ENCODE measurements around the gene PRKCE. TPM values are rescaled to one million over a fixed set of nuclear protein-coding genes. Genes with fewer than 3 reads are reported as not detected.

The PRKCE gene
- total RNA-seq, 1 experiment from 2014 or later: 1.3 TPM

GRCh38 chr2:45769854-45770576 lies 118.5 kb downstream of the PRKCE start:
- no peak overlapping the region for H3K27ac ChIP-seq (ENCODE audit: insufficient read length, low read depth, low read length)
- H4K5ac ChIP-seq (ENCODE audit: insufficient read length, low read depth, low read length): no peak overlapping the region

More at GRCh38 chr2:45769854-45770576, 118.5 kb downstream of the PRKCE start:
- no peak overlapping the region for H3K4ac ChIP-seq (ENCODE audit: low read depth, low read length)
- no peaks in the 10 kb centered on the region for H3K79me1 ChIP-seq (ENCODE audit: insufficient read depth, low read depth, low read length, poor library complexity, severe bottlenecking)
- H4K8ac ChIP-seq (replicated peaks; ENCODE audit: insufficient read length, low read depth, low read length): no peak overlapping the region
- no peaks in the 10 kb centered on the region for H3K9me3 ChIP-seq (ENCODE audit: control insufficient read depth, low read depth, low read length)
- Mint-ChIP-seq H3K9me3 (no peaks in the 10 kb centered on the region), H3K4me1 (peaks cover 21 to 25% of the 10 kb centered on the region in 2 experiments), H3K4me3 (no peak overlapping the region), H3K27ac (no peak overlapping the region), H3K36me3 (ENCODE audit: insufficient read depth in 1 of 3, low read depth in 3 of 3) (no peaks in the 10 kb centered on the region), H3K27me3 (ENCODE audit: low read depth) (peaks cover 2% of the 10 kb centered on the region; the same call in 1 of the 2 replicates)
- no peak overlapping the region for H2BK120ac ChIP-seq (ENCODE audit: low read depth, low read length, poor library complexity, severe bottlenecking)
- no peaks in the 10 kb centered on the region for H3K4me1 ChIP-seq (ENCODE audit: insufficient read depth, low read length)
- H3K23me2 ChIP-seq (ENCODE audit: insufficient read length, low read depth, low read length, poor library complexity, severe bottlenecking): no peaks in the 10 kb centered on the region
- no peak overlapping the region for H2BK12ac ChIP-seq (ENCODE audit: insufficient read length, low read depth, low read length)
- no peak overlapping the region for H2BK20ac ChIP-seq (ENCODE audit: low read depth, low read length, poor library complexity, severe bottlenecking)
- H3K56ac ChIP-seq (ENCODE audit: insufficient read length, low read depth, low read length): no peak overlapping the region
- no peak overlapping the region for H3T11ph ChIP-seq (ENCODE audit: low read length)
- WGBS (ENCODE audit: extremely low coverage, insufficient read length, low lambda C conversion rate): no CpG with 5 or more reads among the region's 15 CpGs
- no peak overlapping the region for H3K18ac ChIP-seq (ENCODE audit: insufficient read length, low read depth, low read length)
- H2AFZ ChIP-seq (ENCODE audit: low read length): no peak overlapping the region
- H4K20me1 ChIP-seq (ENCODE audit: control insufficient read depth, insufficient read depth, insufficient read length): no peaks in the 10 kb centered on the region
- H3K23ac ChIP-seq (ENCODE audit: insufficient read length, low read depth, low read length): no peak overlapping the region
- no peak overlapping the region for H2BK15ac ChIP-seq (ENCODE audit: low read depth, low read length)
- TF ChIP-seq, protein P1, sequence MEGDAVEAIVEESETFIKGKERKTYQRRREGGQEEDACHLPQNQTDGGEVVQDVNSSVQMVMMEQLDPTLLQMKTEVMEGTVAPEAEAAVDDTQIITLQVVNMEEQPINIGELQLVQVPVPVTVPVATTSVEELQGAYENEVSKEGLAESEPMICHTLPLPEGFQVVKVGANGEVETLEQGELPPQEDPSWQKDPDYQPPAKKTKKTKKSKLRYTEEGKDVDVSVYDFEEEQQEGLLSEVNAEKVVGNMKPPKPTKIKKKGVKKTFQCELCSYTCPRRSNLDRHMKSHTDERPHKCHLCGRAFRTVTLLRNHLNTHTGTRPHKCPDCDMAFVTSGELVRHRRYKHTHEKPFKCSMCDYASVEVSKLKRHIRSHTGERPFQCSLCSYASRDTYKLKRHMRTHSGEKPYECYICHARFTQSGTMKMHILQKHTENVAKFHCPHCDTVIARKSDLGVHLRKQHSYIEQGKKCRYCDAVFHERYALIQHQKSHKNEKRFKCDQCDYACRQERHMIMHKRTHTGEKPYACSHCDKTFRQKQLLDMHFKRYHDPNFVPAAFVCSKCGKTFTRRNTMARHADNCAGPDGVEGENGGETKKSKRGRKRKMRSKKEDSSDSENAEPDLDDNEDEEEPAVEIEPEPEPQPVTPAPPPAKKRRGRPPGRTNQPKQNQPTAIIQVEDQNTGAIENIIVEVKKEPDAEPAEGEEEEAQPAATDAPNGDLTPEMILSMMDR (conservative IDR thresholded peaks at IDR 0.05): no peak
- H3K27me3 ChIP-seq (ENCODE audit: insufficient read depth, low read length): no peaks in the 10 kb centered on the region
- no peak overlapping the region for H2AK5ac ChIP-seq (ENCODE audit: insufficient read length, low read length)
- H3K79me2 ChIP-seq (ENCODE audit: insufficient read depth, low read length): no peaks in the 10 kb centered on the region
- H4K91ac ChIP-seq (ENCODE audit: insufficient read length, low read depth, low read length): no peak overlapping the region
- H3K9ac ChIP-seq (ENCODE audit: extremely low read depth, insufficient read length, low read length): no peak overlapping the region
- no peak for DNase-seq
- no peak overlapping the region for H3K14ac ChIP-seq (ENCODE audit: insufficient read depth, low read length)
- H2BK5ac ChIP-seq (ENCODE audit: insufficient read length, low read length): no peak overlapping the region
- H3K4me2 ChIP-seq (ENCODE audit: insufficient read depth, insufficient read length, low read length): no peak overlapping the region
